ENCODE measurements around the gene MAL. TPM values are rescaled to one million over a fixed set of nuclear protein-coding genes. Genes with fewer than 3 reads are reported as not detected.

Gene MAL
- total RNA-seq, 1 experiment from 2014 or later = not detected

- intact Hi-C loops (cut with micrococcal nuclease) = no loop called here
- POLR2A ChIA-PET = no interaction called here
- no peak for DNase-seq (ENCODE audit: unreplicated experiment)
- no peak overlapping the region for H3K27ac Mint-ChIP-seq (ENCODE audit: low read depth, unreplicated experiment)
- no peak for TF ChIP-seq CTCF (IDR thresholded peaks at IDR 0.05; ENCODE audit: unreplicated experiment)
- H3K27me3 Mint-ChIP-seq (ENCODE audit: insufficient read depth, unreplicated experiment) = peaks cover 42% of the 10 kb centered on the region
- H3K4me3 Mint-ChIP-seq (ENCODE audit: unreplicated experiment) = no peak overlapping the region
- no peaks in the 10 kb centered on the region for H3K36me3 Mint-ChIP-seq (ENCODE audit: insufficient read depth, unreplicated experiment)
- CTCF ChIA-PET = interaction anchor here (0.6 to 4.7 kb wide), 16 partner anchors 7 to 647 kb away, joined by 3 to 86 read pairs (median 7); no protein-coding TSS in a partner anchor
- no peaks in the 10 kb centered on the region for H3K9me3 Mint-ChIP-seq (ENCODE audit: unreplicated experiment)
- no TSS peak for BruUV-seq (replicated peaks)
- no peaks in the 10 kb centered on the region for H3K4me1 Mint-ChIP-seq (ENCODE audit: insufficient read depth, unreplicated experiment)
Measured at GRCh38 chr2:95024371-95024770, 1.1 kb upstream of the MAL start.

DNA sequence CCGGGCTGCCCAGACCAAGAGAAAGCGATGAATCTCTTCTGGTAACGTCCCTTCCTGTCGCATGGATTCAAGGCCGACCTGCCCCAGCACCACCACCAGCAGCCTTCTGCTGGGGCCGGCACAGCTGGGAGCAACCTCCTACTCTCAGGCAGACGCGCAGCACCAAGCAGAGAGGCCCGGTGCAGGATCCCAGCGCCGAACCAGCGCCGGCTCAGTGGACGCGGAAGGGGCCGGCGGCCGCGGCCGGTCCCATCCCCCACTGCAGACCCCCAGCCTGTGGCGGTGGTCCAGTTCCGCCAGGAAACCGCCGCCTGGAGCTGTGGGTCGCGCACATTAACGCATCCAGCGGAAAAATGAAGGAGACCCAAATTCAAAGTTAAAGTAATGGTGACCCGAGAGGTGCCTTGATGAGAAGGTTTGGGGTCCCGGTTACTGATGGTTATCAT, 525 bp upstream of the MAL start:
- intact Hi-C loops (cut with micrococcal nuclease) = no loop called here
- H3K4me1 Mint-ChIP-seq (ENCODE audit: insufficient read depth, unreplicated experiment) = no peaks in the 10 kb centered on the region
- no peak overlapping the region for H3K27ac Mint-ChIP-seq (ENCODE audit: low read depth, unreplicated experiment)
- H3K9me3 Mint-ChIP-seq (ENCODE audit: unreplicated experiment) = no peaks in the 10 kb centered on the region
- no peak for TF ChIP-seq CTCF (IDR thresholded peaks at IDR 0.05; ENCODE audit: unreplicated experiment)
- ChIA-PET CTCF (interaction anchor here (1.0 to 4.7 kb wide), 5 partner anchors 10 to 90 kb away, joined by 3 to 86 read pairs (median 29); no protein-coding TSS in a partner anchor), POLR2A (no interaction called here)
- no peak for DNase-seq (ENCODE audit: unreplicated experiment)
- peaks cover 42% of the 10 kb centered on the region for H3K27me3 Mint-ChIP-seq (ENCODE audit: insufficient read depth, unreplicated experiment)
- H3K4me3 Mint-ChIP-seq (ENCODE audit: unreplicated experiment) = no peak overlapping the region
- H3K36me3 Mint-ChIP-seq (ENCODE audit: insufficient read depth, unreplicated experiment) = no peaks in the 10 kb centered on the region
- BruUV-seq (replicated peaks) = no TSS peak

- Mint-ChIP-seq H3K36me3 (ENCODE audit: insufficient read depth, unreplicated experiment) (no peaks in the 10 kb centered on the region), H3K9me3 (ENCODE audit: unreplicated experiment) (no peaks in the 10 kb centered on the region), H3K4me1 (ENCODE audit: insufficient read depth, unreplicated experiment) (no peaks in the 10 kb centered on the region), H3K27ac (ENCODE audit: low read depth, unreplicated experiment) (no peak overlapping the region), H3K27me3 (ENCODE audit: insufficient read depth, unreplicated experiment) (peaks cover 42% of the 10 kb centered on the region), H3K4me3 (ENCODE audit: unreplicated experiment) (no peak overlapping the region)
- ChIA-PET CTCF (interaction anchor here (0.9 kb wide), 1 partner anchor 53 kb away, joined by 3 read pairs; no protein-coding TSS in a partner anchor), POLR2A (no interaction called here)
- no peak for TF ChIP-seq CTCF (IDR thresholded peaks at IDR 0.05; ENCODE audit: unreplicated experiment)
- DNase-seq (ENCODE audit: unreplicated experiment) = no peak
- no TSS peak for BruUV-seq (replicated peaks)
- intact Hi-C loops (cut with micrococcal nuclease) = no loop called here
Measured at GRCh38 chr2:95026471-95027368, 1.2 kb downstream of the MAL start.

DNA sequence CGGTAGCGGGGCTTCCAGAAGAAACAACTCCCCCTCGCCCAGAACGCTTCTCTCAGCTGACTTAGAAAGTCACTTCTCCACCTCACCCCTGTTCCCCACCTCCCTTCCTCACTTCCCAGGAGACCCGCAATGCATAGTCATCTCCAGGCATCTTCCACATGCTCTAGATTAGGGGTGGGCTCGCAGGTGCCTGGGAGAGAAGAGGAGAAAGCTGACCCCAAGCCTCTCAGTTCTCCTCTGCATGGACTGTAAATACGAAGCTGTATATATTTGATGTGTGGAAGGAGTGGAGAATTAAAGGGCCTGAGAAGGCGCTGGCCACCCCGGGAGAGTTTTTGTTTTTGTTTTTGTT, 1.8 kb downstream of the MAL start:
- BruUV-seq (replicated peaks) = no TSS peak
- intact Hi-C loops (cut with micrococcal nuclease) = no loop called here
- POLR2A ChIA-PET = no interaction called here

More for the DNA sequence above, 1.8 kb downstream of the MAL start:
- CTCF ChIA-PET = no interaction called here
- H3K4me3 Mint-ChIP-seq (ENCODE audit: unreplicated experiment) = no peak overlapping the region
- H3K4me1 Mint-ChIP-seq (ENCODE audit: insufficient read depth, unreplicated experiment) = no peaks in the 10 kb centered on the region
- DNase-seq (ENCODE audit: unreplicated experiment) = no peak
- no peaks in the 10 kb centered on the region for H3K36me3 Mint-ChIP-seq (ENCODE audit: insufficient read depth, unreplicated experiment)
- TF ChIP-seq CTCF (IDR thresholded peaks at IDR 0.05; ENCODE audit: unreplicated experiment) = no peak
- H3K27me3 Mint-ChIP-seq (ENCODE audit: insufficient read depth, unreplicated experiment) = peaks cover 42% of the 10 kb centered on the region
- no peak overlapping the region for H3K27ac Mint-ChIP-seq (ENCODE audit: low read depth, unreplicated experiment)
- H3K9me3 Mint-ChIP-seq (ENCODE audit: unreplicated experiment) = no peaks in the 10 kb centered on the region

All from MCF 10A (cell line).